Prostate gland (tissue), 2 donors: ENCODE measurements around the gene EFNB3. TPM values are rescaled to one million over a fixed set of nuclear protein-coding genes. Genes with fewer than 3 reads are reported as not detected.

Experiments
- DNase-seq: peaks from one replicate; pipeline ENCODE4 v3.0.0-alpha.2; 2019; ENCODE audit warnings: low spot score
- H3K27ac ChIP-seq, 2 donors: fragments of 200-600 bp; sonication (generic); 2 replicates each; pipeline ENCODE4 v1.5.1; 2017 to 2019
- H3K27me3 ChIP-seq: fragments of 200-600 bp; sonication (generic); replicated peaks from 2 replicates; pipeline ENCODE4 v1.5.1; 2019; ENCODE audit not compliant: insufficient read depth
- H3K36me3 ChIP-seq, 2 donors: fragments of 200-600 bp; sonication (generic); 1 replicate in 1 of 2; 2 replicates in 1 of 2; pipeline versions ENCODE4 v1.5.1 to v1.8.1; 2017 to 2019
- H3K4me1 ChIP-seq: fragments of 200-600 bp; sonication (generic); replicated peaks from 2 replicates; pipeline ENCODE4 v1.5.1; 2019
- H3K4me3 ChIP-seq, 2 donors: fragments of 200-600 bp; sonication (generic); 2 replicates each; pipeline ENCODE4 v1.5.1; 2017 to 2019
- H3K9me3 ChIP-seq: fragments of 200-600 bp; sonication (generic); 2 replicates; pipeline ENCODE4 v1.5.1; 2017
- CTCF ChIP-seq, 4 experiments: fragments of 200-600 bp in 2 of 4; fragments of 450-650 bp in 2 of 4; sonication (generic) in 2 of 4; IDR thresholded peaks; 1 replicate in 3 of 4; 2 replicates in 1 of 4; pipeline ENCODE4 v1.5.1; 2016 to 2019; ENCODE audit warnings: antibody characterized with exemption in 4 of 4, mild to moderate bottlenecking in 2 of 4, moderate library complexity in 2 of 4
- POLR2A ChIP-seq: fragments of 450-650 bp; IDR thresholded peaks from one replicate; pipeline ENCODE4 v1.6.1; 2016; ENCODE audit warnings: antibody characterized with exemption, mild to moderate bottlenecking
- POLR2AphosphoS5 ChIP-seq: sonication (generic); formaldehyde crosslinking; IDR thresholded peaks from one replicate; pipeline ENCODE4 v1.6.1; 2017; ENCODE audit warnings: antibody characterized with exemption
- WGBS: methylation state at CpG from one replicate; pipeline ENCODE4 v1.1.5; 2018; 5-methylcytosine and 5-hydroxymethylcytosine counted together
- intact Hi-C: fragments of 100-400 bp; cut with DNase I; formaldehyde crosslinking; loops from one replicate; pipeline ENCODE4 v1.14.2; 2022
- total RNA-seq, 2 donors: library from RNA; depleted of rRNA; stranded (reverse); fragments of >200 nt; gene quantifications; one replicate each; pipeline ENCODE4 v1.1.0, GENCODE V29; 2016

EFNB3 gene
- total RNA-seq, 2 donors from 2014 or later, result 3.0 to 5.5 TPM

DNA sequence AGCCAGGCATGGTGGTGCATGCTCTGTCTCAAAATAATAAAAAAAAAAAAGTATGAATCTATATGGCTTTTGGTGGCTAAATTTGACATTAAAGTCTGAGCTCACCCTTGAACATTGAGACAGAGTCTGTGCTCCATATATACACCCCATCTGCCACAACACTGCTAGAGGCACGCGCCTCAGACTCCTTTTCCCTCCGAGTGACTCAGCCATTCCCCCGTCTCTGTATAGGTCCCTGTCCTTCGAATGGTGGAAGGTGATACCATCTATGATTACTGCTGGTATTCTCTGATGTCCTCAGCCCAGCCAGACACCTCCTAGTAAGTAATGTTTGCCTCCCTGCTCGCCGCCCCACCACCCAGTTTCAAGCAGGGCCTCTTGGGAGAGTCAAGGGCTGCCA is 4.5 kb upstream of the EFNB3 start:
- Histone ChIP-seq H3K4me3 (no peak overlapping the region), H3K27me3 (no peaks in the 10 kb centered on the region), H3K4me1 (peaks cover 5% of the 10 kb centered on the region), H3K27ac (no peak overlapping the region), H3K36me3 (peaks cover 0 to 7% of the 10 kb centered on the region in 2 donors), H3K9me3 (no peaks in the 10 kb centered on the region)
- no peak for TF ChIP-seq CTCF (IDR thresholded peaks at IDR 0.05)
- no peak for TF ChIP-seq POLR2A
- no peak for TF ChIP-seq POLR2AphosphoS5
- intact Hi-C loops, result no loop called here
- WGBS, result 93% methylated on average over 7 of the region's 7 CpGs
- DNase-seq, result no peak

- 93% methylated on average over 14 of the region's 14 CpGs for WGBS
- Histone ChIP-seq H3K4me3 (no peak overlapping the region), H3K4me1 (peaks cover 7% of the 10 kb centered on the region), H3K9me3 (no peaks in the 10 kb centered on the region), H3K27ac (no peak overlapping the region), H3K36me3 (peaks cover 0 to 7% of the 10 kb centered on the region in 2 donors), H3K27me3 (no peaks in the 10 kb centered on the region)
- TF ChIP-seq POLR2AphosphoS5 (no peak), POLR2A (no peak), CTCF (IDR thresholded peaks at IDR 0.05) (no peak)
- intact Hi-C loops, result no loop called here
- DNase-seq, result no peak
Measured at GRCh38 chr17:7701681-7702080, 3.3 kb upstream of the EFNB3 start.

- Histone ChIP-seq H3K27ac (no peak overlapping the region), H3K36me3 (peaks cover 0 to 7% of the 10 kb centered on the region in 2 donors), H3K27me3 (no peaks in the 10 kb centered on the region), H3K4me1 (peaks cover 7% of the 10 kb centered on the region), H3K9me3 (no peaks in the 10 kb centered on the region), H3K4me3 (no peak overlapping the region)
- DNase-seq, result no peak
- intact Hi-C loops, result no loop called here
- TF ChIP-seq POLR2A, result no peak
- TF ChIP-seq CTCF (IDR thresholded peaks at IDR 0.05), result no peak
- no peak for TF ChIP-seq POLR2AphosphoS5
- 89% methylated on average over 13 of the region's 13 CpGs for WGBS
Measured at GRCh38 chr17:7702776-7703175, 2.2 kb upstream of the EFNB3 start.

GRCh38 chr17:7703584-7704479 is 1.2 kb upstream of the EFNB3 start:
- H3K4me1 ChIP-seq, result peaks cover 7% of the 10 kb centered on the region
- TF ChIP-seq POLR2AphosphoS5 (no peak), POLR2A (no peak), CTCF (IDR thresholded peaks at IDR 0.05) (no peak)
- no peak overlapping the region for H3K4me3 ChIP-seq
- H3K9me3 ChIP-seq, result no peaks in the 10 kb centered on the region
- no peak overlapping the region for H3K27ac ChIP-seq
- 45% methylated on average over 24 of the region's 24 CpGs for WGBS
- no peaks in the 10 kb centered on the region for H3K27me3 ChIP-seq
- no peak for DNase-seq
- H3K36me3 ChIP-seq, result peaks cover 0 to 7% of the 10 kb centered on the region in 2 donors
- intact Hi-C loops, result no loop called here
